Activated CD8-positive, alpha-beta memory T cell treated with anti-CD3 and anti-CD28 coated beads, Interleukin-2, amount 50 U/mL, for 1 hour (primary cell): ENCODE measurements around the gene RNASEH1.

Source experiments
- DNase-seq: peaks from one replicate; pipeline ENCODE4 v3.0.0-alpha.2; 2020; ENCODE audit errors: extremely low read depth

RNASEH1 gene

GRCh38 chr2:3558205-3559014 is at the start of gene RNASEH1:
Gene RNASEH1 (minus strand): TSS chr2:3558333. CDS start chr2:3558260, 73 bp downstream.
- peak; percentile 88 for DNase-seq

GRCh38 chr2:3606370-3607201 is 48.5 kb upstream of the RNASEH1 start:
- DNase-seq: no peak

GRCh38 chr2:3606028-3606369 is 47.9 kb upstream of the RNASEH1 start:
- DNase-seq: no peak

- no peak for DNase-seq
Measured at GRCh38 chr2:3604991-3605961, 47.1 kb upstream of the RNASEH1 start.

- no peak for DNase-seq
Measured at GRCh38 chr2:3604207-3604877, 46.2 kb upstream of the RNASEH1 start.

DNA sequence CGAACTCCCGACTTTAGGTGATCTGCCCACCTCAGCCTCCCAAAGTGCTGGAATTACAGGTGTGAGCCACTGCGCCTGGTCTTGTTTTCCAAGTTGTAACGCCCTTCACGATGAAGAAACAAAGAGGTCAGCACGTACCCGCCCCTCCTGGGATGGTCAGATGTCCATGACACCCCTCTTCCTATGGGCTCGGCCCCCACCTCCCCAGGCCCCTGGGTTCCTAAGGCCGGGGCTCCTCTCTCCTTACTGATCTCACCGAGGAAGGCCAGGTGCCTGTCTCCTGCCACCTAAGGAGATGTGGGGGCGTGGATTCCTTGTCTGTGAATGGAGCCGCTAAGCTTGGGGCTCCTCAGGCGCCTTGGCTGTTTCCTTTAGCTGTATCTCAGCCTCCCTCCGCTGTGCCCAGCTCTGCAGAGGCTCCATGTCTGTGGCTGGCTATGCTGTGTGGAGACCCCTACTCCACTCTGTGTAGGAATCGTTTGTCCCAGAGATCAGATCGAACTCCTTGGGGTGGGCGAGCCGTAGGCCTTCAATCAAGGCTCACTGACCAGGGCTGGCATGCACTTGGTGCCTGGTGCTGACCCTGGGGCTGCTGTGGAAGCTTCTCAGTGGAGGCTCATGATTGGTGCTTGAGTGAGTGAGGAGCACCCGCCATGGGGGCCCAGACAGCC is 45.5 kb upstream of the RNASEH1 start:
- no peak for DNase-seq

GRCh38 chr2:3602553-3603339 is 44.6 kb upstream of the RNASEH1 start:
- DNase-seq: no peak

DNA sequence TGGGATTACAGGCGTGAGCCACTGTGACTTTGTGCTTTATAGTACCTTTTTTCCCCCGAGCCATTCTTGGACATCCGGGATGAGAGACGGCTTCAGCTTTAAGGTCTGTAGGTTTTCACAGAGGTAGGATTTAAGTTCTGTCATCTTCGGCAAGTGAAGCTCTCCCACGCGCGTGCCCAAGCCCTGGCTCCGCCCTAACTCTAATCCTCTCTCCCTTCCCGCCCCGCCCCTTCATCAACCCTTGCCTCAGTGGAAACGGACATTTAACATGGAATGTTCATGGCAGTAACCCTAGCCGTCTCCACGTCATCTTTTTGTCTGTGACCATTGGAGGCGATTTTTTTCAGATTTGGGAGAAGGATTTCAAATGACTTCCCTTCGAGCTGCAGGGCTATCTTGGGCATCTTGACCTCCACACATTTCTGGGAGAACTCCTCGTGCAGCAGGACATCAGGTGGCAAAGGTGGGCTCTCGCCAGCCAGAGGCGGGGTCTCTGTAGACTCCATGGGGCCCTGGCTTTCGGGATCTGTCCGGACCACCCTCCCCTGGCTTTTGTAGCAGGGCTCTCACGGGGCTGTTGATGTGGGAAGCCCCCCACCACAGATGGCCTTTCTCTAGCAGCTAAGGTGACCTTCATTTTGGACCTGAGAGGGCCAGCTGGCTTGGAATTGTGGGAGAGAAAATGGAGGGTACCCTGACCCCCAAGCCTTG is 43.6 kb upstream of the RNASEH1 start:
- no peak for DNase-seq

GRCh38 chr2:3600256-3600855 is 42.2 kb upstream of the RNASEH1 start:
- DNase-seq: no peak

- no peak for DNase-seq
Measured at GRCh38 chr2:3598912-3599854, 41.0 kb upstream of the RNASEH1 start.

DNA sequence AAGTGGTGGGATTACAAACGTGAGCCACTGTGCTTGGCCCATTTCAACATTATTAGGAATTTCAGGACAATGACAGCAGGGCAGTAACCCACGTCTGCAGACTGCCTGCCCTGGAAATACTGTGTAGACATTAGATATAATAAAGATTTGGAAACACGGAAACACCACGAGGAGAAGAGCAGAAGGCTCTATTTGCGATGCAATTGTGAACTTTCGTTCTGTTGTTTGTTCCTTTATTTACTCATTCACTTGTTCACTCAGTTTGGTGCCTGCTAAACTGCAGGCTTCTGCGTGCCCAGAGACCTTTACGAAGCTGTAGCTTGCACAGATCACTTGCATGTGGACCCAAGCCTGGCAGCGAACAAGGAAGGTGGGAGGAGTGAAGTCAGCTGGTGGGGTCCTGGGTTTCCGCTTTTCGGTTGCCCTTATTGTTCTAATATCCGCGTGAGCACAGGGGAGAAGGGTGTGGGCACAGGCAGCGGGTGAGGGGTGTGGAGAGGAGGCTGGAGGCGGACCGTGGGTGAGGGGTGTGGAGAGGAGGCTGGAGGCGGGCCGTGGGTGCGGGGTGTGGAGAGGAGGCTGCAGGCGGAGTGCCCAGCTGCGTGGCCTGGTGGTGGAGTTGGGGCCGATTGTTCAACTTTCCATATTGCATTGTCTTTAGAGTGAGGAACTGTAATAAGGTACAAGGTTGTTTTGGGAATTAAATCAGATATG is 40.2 kb upstream of the RNASEH1 start:
- no peak for DNase-seq

GRCh38 chr2:3597567-3597966 is 39.4 kb upstream of the RNASEH1 start:
- DNase-seq: no peak

GRCh38 chr2:3596901-3597417 is 38.8 kb upstream of the RNASEH1 start:
- DNase-seq: no peak

DNA sequence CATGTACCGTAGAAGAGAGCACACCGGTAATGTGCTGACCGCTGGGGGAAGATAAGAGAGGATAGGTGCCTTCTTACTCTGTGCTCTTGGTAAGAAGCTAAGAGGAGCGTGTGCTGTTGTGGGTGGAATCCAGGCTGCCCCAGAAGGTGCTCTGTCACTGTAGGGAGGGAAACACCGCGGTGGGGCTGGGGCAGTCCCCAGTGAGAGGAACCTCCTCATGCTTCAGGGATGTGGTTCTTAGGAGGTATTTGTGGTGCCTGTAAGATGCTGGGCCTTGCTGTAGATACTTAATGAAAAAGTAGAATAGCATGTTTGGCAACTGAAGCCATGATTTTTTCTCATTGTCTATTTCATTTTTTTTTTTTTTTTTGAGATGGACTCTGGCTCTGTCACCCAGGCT is 37.9 kb upstream of the RNASEH1 start:
- DNase-seq: no peak

DNA sequence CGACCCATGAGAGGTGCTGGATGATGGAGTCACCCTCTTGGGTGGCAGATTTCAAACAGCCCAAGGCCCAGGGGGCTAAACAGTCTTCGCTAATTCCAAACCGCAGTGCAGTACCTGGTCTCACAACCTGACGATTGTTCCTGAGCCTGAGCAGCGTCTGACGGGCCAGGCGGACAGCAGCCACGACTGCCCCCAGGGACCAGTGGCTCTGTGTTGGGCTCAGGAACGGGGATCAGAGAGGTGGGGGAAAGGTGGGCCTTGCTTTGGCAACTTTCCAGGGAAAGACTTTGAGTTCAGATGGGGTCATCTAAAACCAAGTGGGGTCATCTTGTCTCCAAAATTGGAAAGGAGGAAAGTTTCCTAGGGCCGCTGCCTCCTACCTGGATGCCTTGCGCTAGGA is 37.3 kb upstream of the RNASEH1 start:
- no peak for DNase-seq

DNA sequence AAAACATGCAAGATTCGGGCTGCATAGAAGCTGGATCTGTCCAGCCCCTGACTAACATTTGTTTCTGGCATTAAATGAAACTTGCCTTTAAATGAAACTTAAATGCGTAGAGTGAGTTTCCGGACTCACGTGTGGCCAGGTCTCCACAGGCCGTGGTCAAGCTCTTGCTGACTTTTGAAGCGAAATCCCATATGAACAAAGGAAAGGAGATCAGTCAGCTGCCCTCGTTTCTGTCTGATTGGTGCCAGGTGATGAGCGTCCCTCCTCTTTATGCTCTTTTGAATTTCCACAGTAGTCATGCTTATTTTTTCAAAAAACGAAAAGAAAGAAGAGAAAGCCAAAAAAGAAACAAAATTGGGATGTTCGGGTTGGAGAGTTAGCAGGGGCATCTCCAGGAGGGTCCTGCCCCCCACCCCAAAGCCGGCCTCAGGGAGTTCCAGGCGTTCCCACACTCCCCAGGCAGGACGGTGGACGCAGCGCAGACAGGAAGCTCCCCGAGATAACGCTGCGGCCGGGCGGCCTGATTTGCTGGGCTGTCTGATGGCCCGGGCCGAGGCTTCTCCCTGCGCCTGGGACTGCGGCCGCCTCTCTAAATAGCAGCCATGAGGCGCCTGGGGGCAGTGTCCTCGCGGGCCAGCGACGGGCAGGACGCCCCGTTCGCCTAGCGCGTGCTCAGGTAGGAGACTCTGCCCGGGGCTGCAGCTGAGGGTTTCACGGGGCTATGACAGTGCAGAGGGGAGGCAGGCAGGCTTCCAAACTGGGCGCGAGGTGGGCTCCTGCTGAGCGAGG is 36.6 kb upstream of the RNASEH1 start, which contains the start of gene COLEC11:
Gene COLEC11, plus strand, starts transcription at position 620 of the 789 bp plus-strand sequence. CDS start 9,229 bp downstream, outside the sequence.
- no peak for DNase-seq
